Coronary artery (tissue), 2 donors: ENCODE measurements around the gene RBM26.

Experiments used
- DNase-seq: peaks from one replicate; pipeline ENCODE4 v3.0.0-alpha.2; 2017; ENCODE audit warnings: low spot score
- H3K27ac ChIP-seq, 2 donors: fragments of 200-600 bp; sonication (generic); one replicate each; pipeline ENCODE4 v1.5.1; 2016 to 2019
- H3K4me3 ChIP-seq: fragments of 200-600 bp; sonication (generic); 2 replicates; pipeline ENCODE4 v1.5.1; 2016; ENCODE audit warnings: mild to moderate bottlenecking, moderate library complexity
- TF ChIP-seq, protein P1 (sequence below): fragments of 200-600 bp; sonication (generic); IDR thresholded peaks from one replicate; pipeline ENCODE4 v1.5.1; 2019; ENCODE audit warnings: antibody characterized with exemption

Gene RBM26

GRCh38 chr13:79402074-79402635 lies 3.9 kb downstream of the RBM26 start:
- TF ChIP-seq, protein P1, sequence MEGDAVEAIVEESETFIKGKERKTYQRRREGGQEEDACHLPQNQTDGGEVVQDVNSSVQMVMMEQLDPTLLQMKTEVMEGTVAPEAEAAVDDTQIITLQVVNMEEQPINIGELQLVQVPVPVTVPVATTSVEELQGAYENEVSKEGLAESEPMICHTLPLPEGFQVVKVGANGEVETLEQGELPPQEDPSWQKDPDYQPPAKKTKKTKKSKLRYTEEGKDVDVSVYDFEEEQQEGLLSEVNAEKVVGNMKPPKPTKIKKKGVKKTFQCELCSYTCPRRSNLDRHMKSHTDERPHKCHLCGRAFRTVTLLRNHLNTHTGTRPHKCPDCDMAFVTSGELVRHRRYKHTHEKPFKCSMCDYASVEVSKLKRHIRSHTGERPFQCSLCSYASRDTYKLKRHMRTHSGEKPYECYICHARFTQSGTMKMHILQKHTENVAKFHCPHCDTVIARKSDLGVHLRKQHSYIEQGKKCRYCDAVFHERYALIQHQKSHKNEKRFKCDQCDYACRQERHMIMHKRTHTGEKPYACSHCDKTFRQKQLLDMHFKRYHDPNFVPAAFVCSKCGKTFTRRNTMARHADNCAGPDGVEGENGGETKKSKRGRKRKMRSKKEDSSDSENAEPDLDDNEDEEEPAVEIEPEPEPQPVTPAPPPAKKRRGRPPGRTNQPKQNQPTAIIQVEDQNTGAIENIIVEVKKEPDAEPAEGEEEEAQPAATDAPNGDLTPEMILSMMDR: no peak
- DNase-seq: no peak
- Histone ChIP-seq H3K27ac (no peak overlapping the region), H3K4me3 (no peak overlapping the region)

- no peak overlapping the region for H3K27ac ChIP-seq
- TF ChIP-seq, protein P1: no peak
These were observed 4.6 kb downstream of the RBM26 start for GRCh38 chr13:79401259-79402070.

DNA sequence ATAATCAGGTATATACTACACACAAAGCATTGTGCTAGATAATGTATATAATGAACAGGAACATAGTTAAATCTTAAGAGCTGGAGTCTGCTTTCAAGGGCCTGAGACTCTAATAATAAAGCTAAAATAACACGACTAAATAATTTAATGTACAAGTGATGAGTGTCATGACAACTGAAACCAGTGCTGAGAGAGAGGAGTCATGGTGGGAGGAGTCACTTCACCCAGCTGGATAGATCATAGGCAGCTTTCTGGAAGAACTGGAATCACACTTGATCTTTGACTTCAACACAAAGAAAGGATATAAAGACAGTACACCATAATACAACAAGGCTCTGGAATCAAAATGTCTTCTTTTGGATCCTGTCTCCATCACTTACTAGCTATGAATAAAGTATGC lies 7.1 kb downstream of the RBM26 start:
- TF ChIP-seq, protein P1: no peak
- Histone ChIP-seq H3K27ac (no peak overlapping the region), H3K4me3 (no peak overlapping the region)
- DNase-seq: no peak

More at GRCh38 chr13:79401259-79402070, 4.6 kb downstream of the RBM26 start:
- no peak for DNase-seq
- peak overlapping the region; percentile 19 for H3K4me3 ChIP-seq

GRCh38 chr13:79398127-79398526 lies 7.9 kb downstream of the RBM26 start:
- TF ChIP-seq, protein P1: no peak
- no peak for DNase-seq

DNA sequence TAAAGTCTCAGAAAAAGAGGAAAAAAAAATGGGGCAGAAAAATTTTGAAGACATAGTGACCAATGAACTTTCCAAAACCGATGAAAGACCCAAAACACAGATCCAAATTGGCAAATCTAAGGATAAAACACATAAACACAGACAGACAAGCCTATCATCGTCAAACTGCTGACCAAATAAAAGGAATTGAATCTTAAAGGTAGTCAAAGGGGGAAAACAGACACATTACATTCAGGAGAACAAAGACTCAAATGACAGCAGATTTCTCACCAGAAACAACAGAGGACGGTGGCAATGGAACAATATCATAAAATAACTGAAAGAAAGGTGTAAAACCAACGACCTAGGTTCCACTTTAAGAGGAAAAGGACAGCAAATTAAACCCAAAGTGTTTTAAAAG lies 10.2 kb downstream of the RBM26 start:
- Histone ChIP-seq H3K4me3 (no peak overlapping the region), H3K27ac (no peak overlapping the region)
- TF ChIP-seq, protein P1: no peak
- DNase-seq: no peak

More at GRCh38 chr13:79398127-79398526, 7.9 kb downstream of the RBM26 start:
- Histone ChIP-seq H3K4me3 (no peak overlapping the region), H3K27ac (no peak overlapping the region)

- TF ChIP-seq, protein P1: no peak
- H3K27ac ChIP-seq: no peak overlapping the region
- DNase-seq: no peak
- H3K4me3 ChIP-seq: peak overlapping the region; percentile 6
These were observed 12.3 kb downstream of the RBM26 start for GRCh38 chr13:79393564-79394249.
